Adrenal gland (tissue), 12 donors: ENCODE data around the gene ANKRD28. TPM values are rescaled to one million over a fixed set of nuclear protein-coding genes. Genes with fewer than 3 reads are reported as not detected.

Experiments
- DNase-seq, 7 donors: peaks; one replicate each; pipeline ENCODE4 v3.0.0-alpha.2; 2019 to 2020
- H3K27ac ChIP-seq, 5 donors: fragments of 200-600 bp; sonication (generic) in 4 of 5; 1 replicate in 3 of 5; 2 replicates in 2 of 5; pipeline versions ENCODE4 v1.5.1 to v1.8.0; 2016 to 2020; ENCODE audit warnings: mild to moderate bottlenecking in 1 of 5
- H3K27me3 ChIP-seq: fragments of 200-600 bp; 2 replicates; pipeline ENCODE4 v1.8.0; 2021
- H3K36me3 ChIP-seq, 2 donors: fragments of 200-600 bp; replicated peaks in 1 of 2; 1 replicate in 1 of 2; 2 replicates in 1 of 2; pipeline versions ENCODE4 v1.5.1 to v1.8.0; 2018 to 2022
- H3K4me1 ChIP-seq, 2 donors: fragments of 200-600 bp; replicated peaks in 1 of 2; 1 replicate in 1 of 2; 2 replicates in 1 of 2; pipeline versions ENCODE4 v1.5.1 to v1.8.0; 2018 to 2021
- H3K4me3 ChIP-seq, 4 donors: fragments of 200-600 bp; sonication (generic) in 3 of 4; one replicate each; pipeline ENCODE4 v1.5.1; 2016 to 2018
- H3K9me3 ChIP-seq, 3 donors: fragments of 200-600 bp; sonication (generic) in 1 of 3; replicated peaks in 1 of 3; 1 replicate in 2 of 3; 2 replicates in 1 of 3; pipeline versions ENCODE4 v1.5.1 to v1.8.0; 2016 to 2021
- CTCF ChIP-seq, 6 experiments: fragments of 450-650 bp in 4 of 6; fragments of 200-600 bp in 2 of 6; sonication (generic) in 1 of 6; IDR thresholded peaks; 1 replicate in 5 of 6; 2 replicates in 1 of 6; pipeline versions ENCODE4 v1.5.1 to v1.8.0; 2016 to 2021; ENCODE audit warnings: antibody characterized with exemption in 6 of 6, mild to moderate bottlenecking in 2 of 6, moderate library complexity in 1 of 6
- POLR2A ChIP-seq, 2 donors: fragments of 450-650 bp; IDR thresholded peaks; one replicate each; pipeline ENCODE4 v1.6.1; 2017; ENCODE audit warnings: antibody characterized with exemption in 2 of 2, mild to moderate bottlenecking in 2 of 2, moderate library complexity in 1 of 2
- WGBS, 4 donors: extraction: QIAGEN DNeasy Blood & Tissue Kit in 2 of 4; methylation state at CpG; one replicate each; pipeline versions ENCODE4 v1.1.5 to v1.1.7; 2013 to 2017; 5-methylcytosine and 5-hydroxymethylcytosine counted together
- intact Hi-C, 2 donors: fragments of 100-400 bp; cut with DNase I; formaldehyde crosslinking; loops; one replicate each; pipeline versions ENCODE4 v1.14.1 to v1.15.0; 2022 to 2023
- polyA plus RNA-seq, 3 donors: library from polyadenylated mRNA; stranded (reverse); fragments of 200-250 nt in 2 of 3; fragments of 350-450 nt in 1 of 3; fragmentation: Illumina TruSeq in 1 of 3; extraction: RNeasy Lipid Tissue Mini Kit (QIAGEN cat#74804) in 1 of 3; gene quantifications; one replicate each; pipeline ENCODE4 v1.2.3, GENCODE V29; 2013 to 2014
- total RNA-seq, 9 donors: library from RNA; depleted of rRNA in 4 of 9; stranded (reverse); fragments of >200 nt in 4 of 9; fragments of 120-200 nt in 1 of 9; fragmentation: NEBNext Ultra II Directional in 1 of 9; extraction: Animal tissue kit (Norgen Biotek cat#: 25700) in 1 of 9; gene quantifications; one replicate each; pipeline versions ENCODE4 v1.1.0 to v1.2.4, GENCODE V29; 2013 to 2023
- donor health status: healthy with polysubstance abuse.
- donor health status: Bipolar disorder and iron deficiency.
- donor health status: DM: yes; HTN: yes; CAD: no.
- donor health status: DM: no; HTN: no; CAD: no.
- donor health status: DM: no; HTN: no; CAD: no.
- donor health status: DM: yes; HTN: yes; CAD: no.

Gene ANKRD28
- total and polyA plus RNA-seq, 12 donors = 11.0 to 71.7 (median 34.5) TPM

GRCh38 chr3:15769256-15769915 is 28.4 kb downstream of the ANKRD28 start:
- Histone ChIP-seq H3K27me3 (no peaks in the 10 kb centered on the region), H3K4me3 (no peak overlapping the region), H3K4me1 (peaks cover 0 to 14% of the 10 kb centered on the region in 2 donors), H3K36me3 (no peaks in the 10 kb centered on the region), H3K27ac (peak overlapping the region in 1 of 5 donors; percentile 64), H3K9me3 (no peaks in the 10 kb centered on the region)
- intact Hi-C loops = no loop called here
- TF ChIP-seq CTCF (IDR thresholded peaks at IDR 0.05) (no peak), POLR2A (IDR thresholded peaks at IDR 0.05) (no peak)
- no peak for DNase-seq
- WGBS, 4 donors = 54 to 60% (median 57%) methylated on average over 2 of the region's 2 CpGs

DNA sequence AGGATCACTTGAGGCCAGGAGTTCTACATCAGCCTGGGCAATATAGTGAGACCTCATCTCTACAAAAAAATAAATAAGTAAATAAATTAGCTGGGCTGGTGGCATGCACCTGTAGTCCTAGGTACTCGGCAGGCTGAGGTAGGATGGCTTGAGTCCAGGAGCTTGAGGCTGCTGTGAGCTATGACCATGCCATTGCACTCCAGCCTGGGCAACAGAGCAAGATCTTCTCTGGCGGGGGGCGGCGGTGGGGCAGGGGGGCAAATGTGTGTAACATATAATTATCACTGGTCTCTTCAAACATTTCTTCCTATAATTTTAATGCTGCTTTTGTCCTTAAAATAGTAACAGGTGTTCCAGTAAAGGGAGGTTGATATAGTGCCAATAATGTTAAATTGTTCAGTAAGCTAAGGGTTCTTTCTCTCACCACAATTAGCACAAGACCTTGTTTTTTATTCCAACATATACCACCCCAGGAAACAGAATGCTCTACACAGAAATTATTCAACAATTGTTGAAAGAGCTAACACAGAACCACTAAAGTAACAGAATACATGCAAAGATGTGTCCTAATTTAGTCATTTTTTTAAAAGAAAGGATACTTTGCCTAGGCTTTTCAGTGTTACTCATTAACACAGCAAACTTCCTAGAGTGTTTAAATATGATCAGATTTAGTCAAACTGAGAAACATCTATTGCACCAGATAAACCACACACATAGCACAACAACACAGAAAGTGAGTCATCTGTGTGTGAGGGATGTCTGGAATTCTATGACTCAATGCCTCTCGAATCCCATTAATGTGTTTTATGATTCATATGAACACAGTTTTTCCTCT is 29.1 kb downstream of the ANKRD28 start:
- peak in 5 of 7 donors; percentile 19 to 42 (median 33) for DNase-seq
- Histone ChIP-seq H3K9me3 (no peaks in the 10 kb centered on the region), H3K4me3 (no peak overlapping the region), H3K36me3 (no peaks in the 10 kb centered on the region), H3K27ac (peak overlapping the region in 3 of 5 donors; percentile 22 to 65 (median 64)), H3K27me3 (no peaks in the 10 kb centered on the region), H3K4me1 (peaks cover 0 to 14% of the 10 kb centered on the region in 2 donors)
- TF ChIP-seq POLR2A (IDR thresholded peaks at IDR 0.05) (no peak), CTCF (IDR thresholded peaks at IDR 0.05) (no peak)
- intact Hi-C loops = no loop called here
- WGBS, 4 donors = 74 to 76% (median 75%) methylated on average over 5 of the region's 5 CpGs

DNA sequence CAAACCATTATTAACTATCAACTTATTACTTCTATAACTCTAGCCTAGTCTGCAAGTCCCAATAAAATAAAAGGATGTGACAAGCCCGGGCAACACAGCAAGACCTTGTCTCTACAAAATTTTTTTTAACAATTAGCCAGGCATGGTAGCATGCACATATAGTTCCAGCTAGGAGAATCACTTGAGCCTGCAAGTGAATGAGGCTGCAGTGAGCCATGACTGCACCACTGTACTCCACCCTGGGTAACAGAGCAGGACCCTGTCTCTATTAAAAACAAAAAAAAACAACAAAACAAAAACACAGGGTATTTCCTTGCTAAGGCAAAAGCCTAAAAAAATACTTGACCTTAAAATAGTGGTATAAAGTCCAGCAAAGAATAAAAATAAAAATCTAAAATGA is 31.4 kb downstream of the ANKRD28 start:
- DNase-seq = no peak
- no peaks in the 10 kb centered on the region for H3K27me3 ChIP-seq
- no peaks in the 10 kb centered on the region for H3K9me3 ChIP-seq
- no peak overlapping the region for H3K4me3 ChIP-seq
- H3K4me1 ChIP-seq = peaks cover 0 to 14% of the 10 kb centered on the region in 2 donors
- H3K36me3 ChIP-seq = no peaks in the 10 kb centered on the region
- intact Hi-C loops = no loop called here
- TF ChIP-seq POLR2A (IDR thresholded peaks at IDR 0.05) = no peak
- no peak for TF ChIP-seq CTCF (IDR thresholded peaks at IDR 0.05)
- H3K27ac ChIP-seq = no peak overlapping the region
- 94 to 97% (median 95%) methylated on average over 1 of the region's 1 CpG for WGBS, 4 donors

GRCh38 chr3:15758295-15758694 is 39.5 kb downstream of the ANKRD28 start:
- TF ChIP-seq CTCF (IDR thresholded peaks at IDR 0.05) (no peak), POLR2A (IDR thresholded peaks at IDR 0.05) (no peak)
- intact Hi-C loops = no loop called here
- Histone ChIP-seq H3K27ac (no peak overlapping the region), H3K36me3 (no peaks in the 10 kb centered on the region), H3K9me3 (no peaks in the 10 kb centered on the region), H3K27me3 (no peaks in the 10 kb centered on the region), H3K4me3 (no peak overlapping the region), H3K4me1 (no peaks in the 10 kb centered on the region)
- no peak for DNase-seq
- WGBS, 4 donors = 92 to 99% (median 95%) methylated on average over 3 of the region's 3 CpGs
